HL-60 (cell line): ENCODE results near the gene DMAC2L.

Source experiments
- DNase-seq, 2 experiments: peaks; one replicate each; pipeline ENCODE4 v3.0.0-alpha.2; 2010 to 2020; ENCODE audit warnings: low read depth in 1 of 2, low spot score in 1 of 2
- H3K27ac ChIP-seq: fragments of 250-450 bp; sonication (Bioruptor Pico); replicated peaks from 2 replicates; pipeline ENCODE4 v1.5.1; 2020; ENCODE audit warnings: mild to moderate bottlenecking, moderate library complexity
- H3K27me3 ChIP-seq: fragments of 250-450 bp; sonication (Bioruptor Pico); 2 replicates; pipeline ENCODE4 v1.5.1; 2021; ENCODE audit warnings: mild to moderate bottlenecking, moderate library complexity; ENCODE audit not compliant: insufficient read depth, poor library complexity, severe bottlenecking
- H3K4me3 ChIP-seq: replicated peaks from 2 replicates; pipeline ENCODE4 v1.5.1; 2011; ENCODE audit warnings: mild to moderate bottlenecking, control low read depth, low read length; ENCODE audit not compliant: insufficient read depth
- GABPA ChIP-seq: IDR thresholded peaks from 2 replicates; pipeline ENCODE4 v1.6.1; 2012; ENCODE audit warnings: low read depth
- POLR2AphosphoS5 ChIP-seq: IDR thresholded peaks from 2 replicates; pipeline ENCODE4 v1.6.1; 2012; ENCODE audit warnings: low read depth
- SPI1 ChIP-seq: IDR thresholded peaks from 2 replicates; pipeline ENCODE4 v1.6.1; 2012; ENCODE audit warnings: low read depth, mild to moderate bottlenecking, borderline replicate concordance
- TF ChIP-seq, protein P1 (sequence below): IDR thresholded peaks from one replicate; pipeline ENCODE4 v1.5.1; 2011; ENCODE audit warnings: low read length, control low read depth, inconsistent platforms; ENCODE audit not compliant: insufficient read depth
- TF ChIP-seq, protein P2 (sequence below): IDR thresholded peaks from 2 replicates; pipeline ENCODE4 v1.6.1; 2012; ENCODE audit warnings: low read depth; ENCODE audit not compliant: insufficient replicate concordance

DMAC2L gene

DNA sequence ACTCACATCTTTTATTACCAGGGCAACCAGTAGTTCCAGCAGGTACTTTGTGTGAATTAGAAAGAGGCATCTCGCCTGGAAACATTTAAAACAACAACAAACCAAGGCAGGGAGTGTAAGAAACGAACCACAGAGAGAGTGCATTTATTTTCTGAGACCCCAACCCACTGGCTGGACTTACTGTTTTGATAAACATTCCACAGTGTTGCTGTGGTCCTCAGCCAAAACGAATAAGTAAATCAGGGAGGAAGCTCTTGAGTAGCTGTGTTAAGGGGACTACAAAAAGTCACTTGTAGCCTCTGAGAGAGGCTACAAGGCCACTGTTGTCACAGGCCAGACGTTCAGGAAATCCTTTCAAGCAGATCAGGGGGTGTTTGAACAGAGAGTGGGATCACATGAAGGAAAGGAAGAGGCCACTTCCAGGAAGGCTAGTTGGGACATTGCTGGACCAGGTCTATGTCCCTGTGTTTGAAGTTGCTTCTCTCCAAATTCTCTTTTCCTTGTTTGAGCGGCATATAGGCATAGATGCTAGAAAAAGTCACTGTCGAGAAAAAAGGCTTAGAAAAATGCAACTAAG, 33.8 kb downstream of the DMAC2L start:
- Histone ChIP-seq H3K4me3 (no peak overlapping the region), H3K27me3 (no peaks in the 10 kb centered on the region), H3K27ac (no peak overlapping the region)
- no peak for DNase-seq
- TF ChIP-seq SPI1 = no peak
- no peak for TF ChIP-seq POLR2AphosphoS5
- TF ChIP-seq, protein P1, sequence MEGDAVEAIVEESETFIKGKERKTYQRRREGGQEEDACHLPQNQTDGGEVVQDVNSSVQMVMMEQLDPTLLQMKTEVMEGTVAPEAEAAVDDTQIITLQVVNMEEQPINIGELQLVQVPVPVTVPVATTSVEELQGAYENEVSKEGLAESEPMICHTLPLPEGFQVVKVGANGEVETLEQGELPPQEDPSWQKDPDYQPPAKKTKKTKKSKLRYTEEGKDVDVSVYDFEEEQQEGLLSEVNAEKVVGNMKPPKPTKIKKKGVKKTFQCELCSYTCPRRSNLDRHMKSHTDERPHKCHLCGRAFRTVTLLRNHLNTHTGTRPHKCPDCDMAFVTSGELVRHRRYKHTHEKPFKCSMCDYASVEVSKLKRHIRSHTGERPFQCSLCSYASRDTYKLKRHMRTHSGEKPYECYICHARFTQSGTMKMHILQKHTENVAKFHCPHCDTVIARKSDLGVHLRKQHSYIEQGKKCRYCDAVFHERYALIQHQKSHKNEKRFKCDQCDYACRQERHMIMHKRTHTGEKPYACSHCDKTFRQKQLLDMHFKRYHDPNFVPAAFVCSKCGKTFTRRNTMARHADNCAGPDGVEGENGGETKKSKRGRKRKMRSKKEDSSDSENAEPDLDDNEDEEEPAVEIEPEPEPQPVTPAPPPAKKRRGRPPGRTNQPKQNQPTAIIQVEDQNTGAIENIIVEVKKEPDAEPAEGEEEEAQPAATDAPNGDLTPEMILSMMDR = no peak
- TF ChIP-seq GABPA = no peak

- DNase-seq = no peak
- Histone ChIP-seq H3K27ac (no peak overlapping the region), H3K4me3 (no peak overlapping the region), H3K27me3 (no peaks in the 10 kb centered on the region)
- TF ChIP-seq, protein P1 = no peak
- TF ChIP-seq, protein P2, sequence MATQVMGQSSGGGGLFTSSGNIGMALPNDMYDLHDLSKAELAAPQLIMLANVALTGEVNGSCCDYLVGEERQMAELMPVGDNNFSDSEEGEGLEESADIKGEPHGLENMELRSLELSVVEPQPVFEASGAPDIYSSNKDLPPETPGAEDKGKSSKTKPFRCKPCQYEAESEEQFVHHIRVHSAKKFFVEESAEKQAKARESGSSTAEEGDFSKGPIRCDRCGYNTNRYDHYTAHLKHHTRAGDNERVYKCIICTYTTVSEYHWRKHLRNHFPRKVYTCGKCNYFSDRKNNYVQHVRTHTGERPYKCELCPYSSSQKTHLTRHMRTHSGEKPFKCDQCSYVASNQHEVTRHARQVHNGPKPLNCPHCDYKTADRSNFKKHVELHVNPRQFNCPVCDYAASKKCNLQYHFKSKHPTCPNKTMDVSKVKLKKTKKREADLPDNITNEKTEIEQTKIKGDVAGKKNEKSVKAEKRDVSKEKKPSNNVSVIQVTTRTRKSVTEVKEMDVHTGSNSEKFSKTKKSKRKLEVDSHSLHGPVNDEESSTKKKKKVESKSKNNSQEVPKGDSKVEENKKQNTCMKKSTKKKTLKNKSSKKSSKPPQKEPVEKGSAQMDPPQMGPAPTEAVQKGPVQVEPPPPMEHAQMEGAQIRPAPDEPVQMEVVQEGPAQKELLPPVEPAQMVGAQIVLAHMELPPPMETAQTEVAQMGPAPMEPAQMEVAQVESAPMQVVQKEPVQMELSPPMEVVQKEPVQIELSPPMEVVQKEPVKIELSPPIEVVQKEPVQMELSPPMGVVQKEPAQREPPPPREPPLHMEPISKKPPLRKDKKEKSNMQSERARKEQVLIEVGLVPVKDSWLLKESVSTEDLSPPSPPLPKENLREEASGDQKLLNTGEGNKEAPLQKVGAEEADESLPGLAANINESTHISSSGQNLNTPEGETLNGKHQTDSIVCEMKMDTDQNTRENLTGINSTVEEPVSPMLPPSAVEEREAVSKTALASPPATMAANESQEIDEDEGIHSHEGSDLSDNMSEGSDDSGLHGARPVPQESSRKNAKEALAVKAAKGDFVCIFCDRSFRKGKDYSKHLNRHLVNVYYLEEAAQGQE = no peak
Measured at GRCh38 chr14:50347521-50347920, 35.4 kb downstream of the DMAC2L start.

DNA sequence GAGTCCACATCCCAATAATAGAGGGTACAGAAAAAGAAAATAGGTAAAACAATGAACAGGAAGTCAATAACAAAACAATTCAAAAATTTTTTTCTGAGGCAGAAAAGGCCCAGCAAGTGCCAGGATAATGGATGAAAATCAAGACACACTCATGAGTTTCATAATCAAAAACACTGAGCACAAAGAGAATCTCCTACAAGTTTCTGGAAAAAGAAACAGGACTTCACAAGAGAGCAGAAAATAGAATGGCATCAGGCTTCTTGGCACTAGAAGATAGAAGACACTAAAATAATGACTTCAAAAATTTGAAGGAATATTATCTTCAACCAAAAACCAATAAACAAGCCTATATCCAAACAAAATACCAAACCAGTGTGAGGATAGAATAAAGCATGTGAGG, 36.8 kb downstream of the DMAC2L start:
- no peak overlapping the region for H3K4me3 ChIP-seq
- TF ChIP-seq, protein P2 = no peak
- TF ChIP-seq SPI1 = no peak
- TF ChIP-seq, protein P1 = no peak
- TF ChIP-seq POLR2AphosphoS5 = no peak
- no peak for TF ChIP-seq GABPA
- no peak for DNase-seq
- H3K27ac ChIP-seq = no peak overlapping the region
- no peaks in the 10 kb centered on the region for H3K27me3 ChIP-seq

GRCh38 chr14:50350975-50351374, 38.9 kb downstream of the DMAC2L start:
- Histone ChIP-seq H3K27ac (no peak overlapping the region), H3K4me3 (no peak overlapping the region), H3K27me3 (no peaks in the 10 kb centered on the region)
- TF ChIP-seq POLR2AphosphoS5 (no peak), SPI1 (peak; percentile 86)
- DNase-seq = peak in 1 of 2 experiments; percentile 14
